ENCODE results near the gene DCLK2. TPM values are rescaled to one million over a fixed set of nuclear protein-coding genes. Genes with fewer than 3 reads are reported as not detected.
A peak's percentile ranks its signal among the peaks of the same experiment; 100 is the strongest.

DCLK2 gene
- total and polyA plus RNA-seq, 2 of the 8 experiments (the other 6 are each of a cell fraction or from before 2014, with no cell fraction given) = 0.32 to 0.37 TPM

- DNase-seq (ENCODE audit: low read depth in 1 of 2, low spot score in 2 of 2) (peak in 1 of 2 experiments; percentile 66), FAIRE-seq (peak; percentile 28)
- no peak overlapping the region for H2BK12ac ChIP-seq (ENCODE audit: low read depth, low read length)
- H3K4me2 ChIP-seq (ENCODE audit: insufficient read depth in 1 of 2, low read depth in 2 of 2, low read length in 2 of 2) = no peak overlapping the region
- H3K18ac ChIP-seq (ENCODE audit: extremely low read depth, low read length) = no peak overlapping the region
- H3K4me3 ChIP-seq (ENCODE audit: extremely low read depth in 1 of 4, insufficient read depth in 2 of 4, low read depth in 3 of 4, low read length in 4 of 4) = no peak overlapping the region
- ChIA-PET CTCF (ENCODE audit: partially characterized antibody) (interaction anchor here (0.6 to 3.7 kb wide), 28 partner anchors 9 to 408 kb away, joined by 3 to 25 read pairs (median 4); no protein-coding TSS in a partner anchor), POLR2A (ENCODE audit: partially characterized antibody) (interaction anchor here (0.7 to 1.0 kb wide), 2 partner anchors 131 to 839 kb away, joined by 3 read pairs; partner anchors contain the start of gene DCLK2)
- H3K9ac ChIP-seq (replicated peaks in 1 of 4; ENCODE audit: extremely low read depth in 1 of 4, low read depth in 3 of 4, low read length in 3 of 4) = no peak overlapping the region
- no peaks in the 10 kb centered on the region for H4K20me1 ChIP-seq (replicated peaks in 1 of 2; ENCODE audit: control insufficient read depth in 1 of 2, insufficient read depth in 2 of 2, low read length in 2 of 2)
- H3K27me3 ChIP-seq (replicated peaks in 1 of 4; ENCODE audit: control insufficient read depth in 3 of 4, extremely low read depth in 1 of 4, insufficient read depth in 3 of 4, low read length in 3 of 4) = no peaks in the 10 kb centered on the region
- H2BK15ac ChIP-seq (ENCODE audit: low read length) = no peak overlapping the region; the same call in 1 of the 2 replicates
- H4K91ac ChIP-seq (replicated peaks; ENCODE audit: insufficient read length, low read length) = no peak overlapping the region
- whole genome bisulfite sequencing, 2 experiments (ENCODE audit: extremely low coverage in 1 of 2, insufficient coverage in 1 of 2, insufficient read length in 1 of 2, insufficient replicate concordance in 2 of 2, low coverage in 1 of 2, low lambda C conversion rate in 2 of 2, missing lambda C conversion rate in 1 of 2) = 85% methylated on average over 6 of the region's 6 CpGs; no CpG with 5 or more reads in 1 of the 2 experiments
- no peak overlapping the region for H3K23ac ChIP-seq (ENCODE audit: insufficient read length)
- no peaks in the 10 kb centered on the region for H3K79me1 ChIP-seq (ENCODE audit: low read depth, low read length)
- H2BK20ac ChIP-seq (ENCODE audit: low read length) = no peak overlapping the region
- no peak overlapping the region for H2BK5ac ChIP-seq (ENCODE audit: low read depth, low read length)
- H4K5ac ChIP-seq (ENCODE audit: insufficient read length, low read depth, low read length) = no peak overlapping the region
- H3K27ac ChIP-seq (ENCODE audit: low read depth, low read length) = no peak overlapping the region
- H4K8ac ChIP-seq (ENCODE audit: extremely low read depth, insufficient read depth, low read length) = no peak overlapping the region
- H3K23me2 ChIP-seq (ENCODE audit: low read depth, low read length) = no peaks in the 10 kb centered on the region
- H3K4me1 ChIP-seq (replicated peaks in 1 of 4; ENCODE audit: control insufficient read depth in 3 of 4, insufficient read depth in 4 of 4, low read length in 3 of 4) = no peaks in the 10 kb centered on the region
- H3K4ac ChIP-seq (replicated peaks; ENCODE audit: insufficient read length, low read depth, low read length) = no peak overlapping the region
- TF ChIP-seq RAD21 (IDR thresholded peaks at IDR 0.05 in 1 of 2, conservative IDR thresholded peaks at IDR 0.05 in 1 of 2; ENCODE audit: low read depth in 2 of 2, low read length in 2 of 2) (peak; percentile 66 to 71), MAFK (IDR thresholded peaks at IDR 0.05; ENCODE audit: low read depth, low read length) (no peak)
- TF ChIP-seq, protein P1, sequence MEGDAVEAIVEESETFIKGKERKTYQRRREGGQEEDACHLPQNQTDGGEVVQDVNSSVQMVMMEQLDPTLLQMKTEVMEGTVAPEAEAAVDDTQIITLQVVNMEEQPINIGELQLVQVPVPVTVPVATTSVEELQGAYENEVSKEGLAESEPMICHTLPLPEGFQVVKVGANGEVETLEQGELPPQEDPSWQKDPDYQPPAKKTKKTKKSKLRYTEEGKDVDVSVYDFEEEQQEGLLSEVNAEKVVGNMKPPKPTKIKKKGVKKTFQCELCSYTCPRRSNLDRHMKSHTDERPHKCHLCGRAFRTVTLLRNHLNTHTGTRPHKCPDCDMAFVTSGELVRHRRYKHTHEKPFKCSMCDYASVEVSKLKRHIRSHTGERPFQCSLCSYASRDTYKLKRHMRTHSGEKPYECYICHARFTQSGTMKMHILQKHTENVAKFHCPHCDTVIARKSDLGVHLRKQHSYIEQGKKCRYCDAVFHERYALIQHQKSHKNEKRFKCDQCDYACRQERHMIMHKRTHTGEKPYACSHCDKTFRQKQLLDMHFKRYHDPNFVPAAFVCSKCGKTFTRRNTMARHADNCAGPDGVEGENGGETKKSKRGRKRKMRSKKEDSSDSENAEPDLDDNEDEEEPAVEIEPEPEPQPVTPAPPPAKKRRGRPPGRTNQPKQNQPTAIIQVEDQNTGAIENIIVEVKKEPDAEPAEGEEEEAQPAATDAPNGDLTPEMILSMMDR (IDR thresholded peaks at IDR 0.05; ENCODE audit: control extremely low read depth in 1 of 3, insufficient read depth in 1 of 3, low read depth in 1 of 3, low read length in 3 of 3) = peak; percentile 33 to 49 (median 43); a peak in 3 of 4 replicates
- no peak overlapping the region for H3K14ac ChIP-seq (ENCODE audit: insufficient read length)
- no peaks in the 10 kb centered on the region for H3K79me2 ChIP-seq (ENCODE audit: control insufficient read depth in 1 of 2, insufficient read depth in 2 of 2, low read length in 2 of 2)
- no peak overlapping the region for H3K56ac ChIP-seq (replicated peaks; ENCODE audit: insufficient read length, low read depth, low read length)
- no peak overlapping the region for H2AFZ ChIP-seq (ENCODE audit: low read length)
- no peak overlapping the region for H2BK120ac ChIP-seq (replicated peaks; ENCODE audit: low read depth, low read length)
- H3K9me3 ChIP-seq (ENCODE audit: insufficient read depth in 2 of 2, low read depth in 1 of 2, low read length in 1 of 2) = no peaks in the 10 kb centered on the region
- H3K36me3 ChIP-seq (ENCODE audit: control insufficient read depth in 2 of 4, insufficient read depth in 4 of 4, low read length in 3 of 4) = no peaks in the 10 kb centered on the region
- H2AK5ac ChIP-seq (ENCODE audit: low read depth, low read length) = no peak overlapping the region
Measured at GRCh38 chr4:150209140-150209829, 131.0 kb downstream of the DCLK2 start.
